ENCODE data around the gene CTSZ.
"Not testable (repeated sequence)": the region's sequence is repeated elsewhere in the genome, so short reads cannot be mapped to it uniquely, and the experiment has no call there.

The CTSZ gene

GRCh38 chr20:59006864-59007664, at the start of gene CTSZ:
Gene CTSZ, minus strand, starts transcription at chr20:59007254. Its CDS starts 126 bp downstream, at chr20:59007128.
- DNase-seq (ENCODE audit: low read depth, low spot score) = no peak

GRCh38 chr20:59055302-59055701, 48.2 kb upstream of the CTSZ start:
- no peak for DNase-seq (ENCODE audit: low read depth, low spot score)

- no peak for DNase-seq (ENCODE audit: low read depth, low spot score)
These were observed 44.7 kb upstream of the CTSZ start for GRCh38 chr20:59051666-59052185.

GRCh38 chr20:59050437-59050836, 43.4 kb upstream of the CTSZ start:
- no peak for DNase-seq (ENCODE audit: low read depth, low spot score)

- no peak for DNase-seq (ENCODE audit: low read depth, low spot score)
These were observed 41.6 kb upstream of the CTSZ start for GRCh38 chr20:59048681-59049030.

- no peak for DNase-seq (ENCODE audit: low read depth, low spot score)
These were observed 41.1 kb upstream of the CTSZ start for GRCh38 chr20:59047938-59048680.

GRCh38 chr20:59046862-59047261, 39.8 kb upstream of the CTSZ start:
- DNase-seq (ENCODE audit: low read depth, low spot score) = no peak

GRCh38 chr20:59044796-59045195, 37.7 kb upstream of the CTSZ start:
- no peak for DNase-seq (ENCODE audit: low read depth, low spot score)

- DNase-seq (ENCODE audit: low read depth, low spot score) = no peak
These were observed 37.2 kb upstream of the CTSZ start for GRCh38 chr20:59044295-59044694.

GRCh38 chr20:59043698-59044097, 36.6 kb upstream of the CTSZ start:
- no peak for DNase-seq (ENCODE audit: low read depth, low spot score)

- DNase-seq (ENCODE audit: low read depth, low spot score) = peak; percentile 86
These were observed 36.0 kb upstream of the CTSZ start for GRCh38 chr20:59042796-59043631.

GRCh38 chr20:59042151-59042795, 35.2 kb upstream of the CTSZ start, which contains the start of gene PRELID3B:
Gene PRELID3B, minus strand, starts transcription at chr20:59042786. Its CDS starts 56 bp downstream, at chr20:59042730.
- no peak for DNase-seq (ENCODE audit: low read depth, low spot score)

- not testable (repeated sequence) for DNase-seq (ENCODE audit: low read depth, low spot score)
These were observed 34.4 kb upstream of the CTSZ start for GRCh38 chr20:59041487-59041886.

GRCh38 chr20:59040667-59041066, 33.6 kb upstream of the CTSZ start:
- no peak for DNase-seq (ENCODE audit: low read depth, low spot score)

GRCh38 chr20:59039233-59039632, 32.2 kb upstream of the CTSZ start:
- no peak for DNase-seq (ENCODE audit: low read depth, low spot score)

- no peak for DNase-seq (ENCODE audit: low read depth, low spot score)
These were observed 30.3 kb upstream of the CTSZ start for GRCh38 chr20:59037386-59037785.

- DNase-seq (ENCODE audit: low read depth, low spot score) = no peak
These were observed 28.3 kb upstream of the CTSZ start for GRCh38 chr20:59035381-59035780.

- DNase-seq (ENCODE audit: low read depth, low spot score) = no peak
These were observed 26.6 kb upstream of the CTSZ start for GRCh38 chr20:59033616-59034165.

GRCh38 chr20:59033093-59033492, 26.0 kb upstream of the CTSZ start:
- DNase-seq (ENCODE audit: low read depth, low spot score) = no peak

- no peak for DNase-seq (ENCODE audit: low read depth, low spot score)
These were observed 25.6 kb upstream of the CTSZ start for GRCh38 chr20:59032713-59033059.
